Measurements from ENCODE around the gene ATG13.
A peak's percentile ranks its signal among the peaks of the same experiment; 100 is the strongest.
"Not testable (repeated sequence)": the region's sequence is repeated elsewhere in the genome, so short reads cannot be mapped to it uniquely, and the experiment has no call there.

ATG13 gene

GRCh38 chr11:46617134-46617971, at the start of gene ATG13, which contains the start of gene HARBI1:
ATG13 (plus strand) TSS chr11:46617553; CDS start chr11:46644292, 26,739 bp downstream.
HARBI1 (minus strand) TSS chr11:46617227; CDS start chr11:46616237, 990 bp downstream.
- peak; percentile 93 for DNase-seq

- DNase-seq, result no peak
These were observed 46.5 kb upstream of the ATG13 start for GRCh38 chr11:46570790-46571398.

DNA sequence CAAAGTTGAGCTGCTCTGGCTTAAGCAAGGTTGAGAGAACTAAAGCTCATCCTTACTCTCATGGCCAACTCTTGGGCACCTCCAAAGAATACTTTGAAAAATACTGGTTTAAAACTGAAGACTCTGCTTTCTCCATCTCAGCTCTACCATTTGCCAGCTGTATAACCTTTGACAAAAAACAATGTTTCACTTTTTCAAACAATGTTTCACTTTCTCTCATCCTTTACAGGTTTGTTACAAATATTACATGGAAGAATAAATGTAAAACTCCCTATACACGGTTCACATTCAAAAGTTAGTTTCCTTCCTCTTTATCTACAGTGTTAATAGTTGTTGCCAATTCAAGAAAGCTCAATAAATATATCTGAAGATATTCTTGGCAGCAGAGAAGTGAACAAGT, 42.7 kb upstream of the ATG13 start:
- no peak for DNase-seq

DNA sequence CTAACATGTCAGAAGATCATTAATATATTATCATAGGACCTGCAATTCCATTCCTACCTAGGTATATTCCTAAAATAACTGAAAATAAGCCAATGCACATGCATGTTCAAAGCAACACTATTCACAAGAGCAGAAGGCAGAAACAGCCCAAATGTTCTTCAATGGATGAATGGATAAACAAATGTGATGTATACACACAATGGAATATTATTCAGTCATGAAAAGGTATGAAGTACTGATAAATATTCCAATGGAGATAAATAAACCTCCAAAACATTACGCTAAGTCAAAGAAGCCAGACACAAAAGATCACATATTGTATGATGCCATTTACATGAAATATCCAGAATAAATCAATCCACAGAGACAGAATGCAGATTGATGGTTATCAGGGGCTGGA, 40.3 kb upstream of the ATG13 start:
- DNase-seq, result no peak

DNA sequence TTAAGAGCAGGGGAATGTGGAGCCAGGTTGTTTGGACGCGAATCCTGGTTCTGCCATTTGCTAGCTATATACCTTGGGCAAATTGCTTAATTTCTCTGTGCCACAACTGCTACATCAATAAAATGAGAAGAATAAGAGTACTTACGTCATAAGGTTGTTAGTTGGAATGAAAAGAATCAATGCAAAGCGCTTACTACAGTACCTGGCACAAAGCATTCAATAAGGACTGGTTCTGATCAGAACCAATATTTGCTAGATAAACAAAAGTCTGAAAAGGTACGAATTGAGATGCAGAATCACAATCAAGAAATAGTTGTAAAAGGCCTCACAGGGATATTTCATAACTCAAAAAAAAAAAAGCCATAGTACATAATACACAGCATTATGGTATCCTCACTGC, 34.8 kb upstream of the ATG13 start:
- DNase-seq, result no peak

DNA sequence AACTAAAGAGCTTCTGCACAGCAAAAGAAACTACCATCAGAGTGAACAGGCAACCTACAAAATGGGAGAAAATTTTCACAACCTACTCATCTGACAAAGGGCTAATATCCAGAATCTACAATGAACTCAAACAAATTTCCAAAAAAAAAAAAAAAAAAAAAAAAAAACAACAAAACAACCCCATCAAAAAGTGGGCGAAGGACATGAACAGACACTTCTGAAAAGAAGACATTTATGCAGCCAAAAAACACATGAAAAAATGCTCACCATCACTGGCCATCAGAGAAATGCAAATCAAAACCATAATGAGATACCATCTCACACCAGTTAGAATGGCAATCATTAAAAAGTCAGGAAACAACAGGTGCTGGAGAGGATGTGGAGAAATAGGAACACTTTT, 33.8 kb upstream of the ATG13 start:
- DNase-seq, result not testable (repeated sequence)

GRCh38 chr11:46588131-46588530, 29.2 kb upstream of the ATG13 start:
- no peak for DNase-seq

- DNase-seq, result no peak
These were observed 28.4 kb upstream of the ATG13 start for GRCh38 chr11:46588915-46589314.

- no peak for DNase-seq
These were observed 26.4 kb upstream of the ATG13 start for GRCh38 chr11:46590740-46591605.

- peak; percentile 86 for DNase-seq
These were observed 23.6 kb upstream of the ATG13 start, which contains the start of gene AMBRA1 for GRCh38 chr11:46593550-46594373. AMBRA1 (minus strand) TSS chr11:46594023; CDS start chr11:46548380, 45,643 bp downstream.

GRCh38 chr11:46594374-46594700, 23.0 kb upstream of the ATG13 start:
- DNase-seq, result no peak

GRCh38 chr11:46594785-46595184, 22.6 kb upstream of the ATG13 start:
- DNase-seq, result no peak

DNA sequence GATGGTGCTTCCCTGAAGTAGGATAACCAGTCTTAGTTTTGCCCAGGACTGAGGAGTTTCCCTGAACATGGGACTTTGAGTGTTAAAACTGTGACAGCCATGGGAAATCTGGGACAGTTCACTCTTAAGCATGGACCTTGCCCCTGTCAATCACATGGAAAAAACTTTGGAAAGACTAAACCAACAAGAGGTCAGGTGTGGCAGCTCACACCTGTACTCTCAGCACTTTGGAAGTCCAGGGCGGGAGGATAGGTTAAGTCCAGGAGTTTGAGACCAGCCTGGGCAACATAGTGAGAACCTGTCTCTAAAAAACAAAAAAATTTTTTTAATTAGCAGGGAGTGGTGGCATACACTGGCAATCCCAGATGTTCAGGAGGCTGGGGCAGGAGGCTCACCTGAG, 20.2 kb upstream of the ATG13 start:
- no peak for DNase-seq

- DNase-seq, result no peak
These were observed 19.6 kb upstream of the ATG13 start for GRCh38 chr11:46597609-46598219.

DNA sequence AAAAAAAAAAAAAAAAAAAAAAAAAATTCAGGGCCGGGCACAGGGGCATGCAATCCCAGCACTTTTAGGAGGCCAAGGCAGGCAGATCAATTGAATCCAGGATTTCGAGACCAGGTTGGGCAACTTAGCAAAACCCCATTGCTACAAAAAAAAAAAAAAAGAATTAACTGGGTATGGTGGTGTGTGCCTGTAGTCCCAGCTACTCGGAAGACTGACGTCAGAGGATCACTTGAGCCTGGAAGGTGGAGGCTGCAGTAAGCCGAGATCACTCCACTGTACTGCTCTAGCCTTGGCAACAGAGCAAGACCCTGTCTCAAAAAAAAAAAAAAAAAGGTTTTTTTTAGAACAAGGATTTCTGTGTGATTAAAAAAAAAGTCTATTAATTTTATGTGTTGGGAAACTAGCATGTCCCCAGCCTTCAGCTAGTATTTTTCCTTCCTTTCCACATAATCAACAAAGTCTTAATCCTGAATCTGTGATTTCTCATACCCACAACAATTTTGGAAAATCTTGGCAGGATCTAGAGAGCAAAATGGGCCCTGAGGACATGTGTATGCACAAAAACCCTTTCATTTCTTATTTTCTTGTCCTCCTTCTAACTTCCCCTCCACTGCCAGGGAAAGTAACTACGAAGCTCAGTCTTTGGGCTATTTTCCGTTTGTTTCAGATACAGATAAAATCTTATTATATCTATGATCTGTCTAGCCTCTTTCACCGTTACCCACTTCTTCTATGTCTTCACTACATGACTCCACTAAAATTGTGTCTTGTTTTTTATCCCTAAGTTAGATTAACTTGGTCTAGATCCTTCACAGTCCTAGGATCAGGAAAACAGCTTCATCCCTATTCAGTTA, 17.8 kb upstream of the ATG13 start:
- DNase-seq, result no peak

- no peak for DNase-seq
These were observed 17.0 kb upstream of the ATG13 start for GRCh38 chr11:46600194-46600960.

DNA sequence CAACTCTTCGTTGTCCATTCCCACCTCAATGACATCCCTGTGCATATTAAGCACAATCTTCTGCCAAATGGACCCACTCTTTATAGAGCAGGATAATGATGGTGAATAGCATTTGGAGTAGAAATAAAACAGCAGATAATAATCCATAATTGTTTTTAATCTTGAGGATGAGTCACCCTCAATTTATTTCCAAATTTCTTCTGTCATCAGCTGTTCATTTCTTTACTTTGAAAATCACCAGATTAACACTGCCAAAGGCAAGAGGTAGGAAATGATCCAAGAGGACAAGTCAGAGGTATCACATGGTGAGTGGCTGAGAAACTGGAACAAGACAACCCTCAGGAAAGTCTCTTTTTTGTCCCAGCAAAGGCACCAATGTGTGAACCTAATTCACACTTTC, 16.2 kb upstream of the ATG13 start:
- no peak for DNase-seq

DNA sequence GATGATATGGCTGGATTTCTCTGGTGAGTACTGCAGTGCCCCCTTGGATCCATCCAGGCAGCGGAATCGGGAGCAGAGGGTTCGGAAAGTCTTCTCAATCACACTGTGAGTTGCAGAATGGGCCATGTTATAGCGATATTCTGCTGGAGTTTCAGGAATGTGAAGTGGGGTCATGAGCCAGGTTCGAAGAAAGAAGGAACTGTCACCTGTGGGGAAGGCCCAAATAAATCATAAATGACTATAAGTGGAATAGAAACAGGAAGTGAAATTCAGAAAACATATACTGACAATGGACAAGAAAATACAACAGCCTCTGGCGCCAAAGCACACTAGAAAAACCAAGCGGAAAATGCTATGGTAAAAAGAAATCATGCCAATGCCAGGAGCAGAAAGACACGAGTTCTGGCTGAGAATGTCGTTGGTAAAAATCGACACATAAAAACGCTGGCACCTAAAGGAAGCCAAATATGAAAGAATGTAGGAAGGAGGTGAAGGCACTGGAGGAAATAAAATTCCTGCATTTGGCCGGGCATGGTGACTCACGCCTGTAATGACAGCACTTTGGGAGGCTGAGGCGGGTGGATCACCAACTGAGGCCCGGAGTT, 13.5 kb upstream of the ATG13 start:
- DNase-seq, result no peak

GRCh38 chr11:46604796-46605195, 12.6 kb upstream of the ATG13 start:
- no peak for DNase-seq

GRCh38 chr11:46607516-46607915, 9.8 kb upstream of the ATG13 start:
- no peak for DNase-seq

All from stimulated activated CD4-positive, alpha-beta T cell treated with anti-CD3 and anti-CD28 coated beads, Interleukin-4, amount 100 ng/mL, for 24 hours (primary cell).